GM19023 (cell line): ENCODE data around the gene PIGBOS1.
A peak's percentile ranks its signal among the peaks of the same experiment; 100 is the strongest.
"Not testable (repeated sequence)": the region's sequence is repeated elsewhere in the genome, so short reads cannot be mapped to it uniquely, and the experiment has no call there.

ENCODE experiments used
- ATAC-seq: cut with Tn5 transposase; IDR thresholded peaks from one replicate; pipeline ENCODE4 v1.9.1; 2021; ENCODE audit warnings: mild to moderate bottlenecking, moderate library complexity; ENCODE audit not compliant: unreplicated experiment

The PIGBOS1 gene

DNA sequence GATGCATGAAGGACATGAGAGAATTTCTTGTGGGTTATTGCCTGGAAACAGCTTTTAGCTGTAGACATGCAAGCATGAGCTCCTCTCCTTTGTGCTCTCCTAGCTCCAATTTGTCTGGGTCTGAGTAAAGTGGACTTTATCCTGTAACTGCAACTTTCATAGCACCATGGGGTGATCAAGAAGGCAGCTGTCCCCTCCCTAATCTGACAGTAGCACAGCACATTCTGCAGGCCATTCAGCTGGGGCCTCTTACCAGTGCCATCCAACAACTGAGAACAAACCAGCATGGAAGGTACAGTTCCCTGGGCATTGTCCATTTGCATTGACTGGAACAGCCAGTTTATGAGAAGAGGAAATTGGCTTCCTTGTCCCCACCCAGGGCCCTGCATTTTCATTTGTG lies 21.6 kb downstream of the PIGBOS1 start:
- ATAC-seq: no peak

DNA sequence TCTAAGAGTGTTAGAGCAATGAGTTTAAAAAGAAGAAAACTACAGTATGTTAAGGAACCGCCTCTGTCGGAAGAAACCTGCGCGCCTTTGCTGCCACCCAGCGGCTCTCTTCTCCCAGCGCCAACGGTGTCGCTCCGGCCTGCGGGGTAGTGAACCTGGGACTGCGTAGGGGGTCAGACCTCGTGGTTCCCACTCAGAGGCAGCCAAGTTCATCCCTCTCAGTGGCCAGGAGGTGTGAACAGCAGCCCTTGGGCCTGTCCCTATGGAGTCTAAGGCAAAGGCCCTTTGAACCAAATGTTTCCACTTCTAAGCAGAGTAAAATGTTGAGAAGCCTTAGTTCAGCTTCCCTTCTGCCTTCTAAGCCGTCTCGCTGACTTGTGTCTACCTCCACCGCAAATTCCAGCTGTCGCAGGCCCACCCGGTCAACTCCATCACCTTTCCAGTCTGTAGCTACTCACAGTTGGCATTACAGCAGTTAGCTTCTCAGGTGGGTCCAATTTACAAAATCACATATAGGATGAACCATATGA lies 28.3 kb downstream of the PIGBOS1 start:
- peak; percentile 74 for ATAC-seq

DNA sequence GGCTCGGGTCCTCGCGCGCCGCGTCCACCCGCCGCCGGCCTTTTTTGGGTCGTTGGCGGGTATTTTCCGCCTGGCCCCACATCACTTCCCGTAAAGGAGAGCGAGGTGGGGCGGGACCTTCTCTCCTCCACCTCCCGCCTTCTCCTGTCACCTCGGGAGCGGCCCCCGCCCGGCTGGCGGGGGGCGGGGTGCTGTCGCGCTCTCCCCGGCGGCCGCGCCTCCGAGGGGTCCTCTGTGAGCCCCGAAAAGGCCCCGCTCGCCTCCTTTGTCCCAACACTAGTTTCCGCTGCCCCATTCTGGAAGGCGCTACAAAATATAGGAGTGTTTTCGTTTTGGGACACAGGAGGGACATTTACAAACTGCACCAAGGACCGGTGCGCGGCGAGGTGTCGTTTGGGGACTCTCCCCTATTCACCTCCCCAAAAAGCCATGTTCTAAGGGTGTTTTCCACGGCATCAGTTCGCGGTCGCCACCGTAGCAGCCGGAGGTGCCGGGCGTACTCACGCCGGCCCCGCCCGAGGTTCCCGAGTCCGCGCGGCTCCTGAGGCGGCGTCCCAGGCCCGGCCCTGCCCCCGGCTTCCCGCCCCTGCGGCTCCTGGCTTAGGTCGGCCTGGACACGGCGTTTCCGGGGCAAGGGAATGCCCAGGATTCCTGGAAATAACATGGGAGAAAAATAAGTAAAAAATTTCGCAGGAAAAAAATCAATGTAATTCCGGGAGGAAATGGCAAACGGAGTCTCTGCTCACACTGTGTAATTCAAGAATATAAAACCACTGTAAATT lies 29.0 kb downstream of the PIGBOS1 start, which contains the start of gene RAB27A:
Gene RAB27A (minus strand): TSS at position 68 of the 782 bp plus-strand sequence. CDS start 54,879 bp downstream, outside the sequence.
- ATAC-seq: peak; percentile 73

DNA sequence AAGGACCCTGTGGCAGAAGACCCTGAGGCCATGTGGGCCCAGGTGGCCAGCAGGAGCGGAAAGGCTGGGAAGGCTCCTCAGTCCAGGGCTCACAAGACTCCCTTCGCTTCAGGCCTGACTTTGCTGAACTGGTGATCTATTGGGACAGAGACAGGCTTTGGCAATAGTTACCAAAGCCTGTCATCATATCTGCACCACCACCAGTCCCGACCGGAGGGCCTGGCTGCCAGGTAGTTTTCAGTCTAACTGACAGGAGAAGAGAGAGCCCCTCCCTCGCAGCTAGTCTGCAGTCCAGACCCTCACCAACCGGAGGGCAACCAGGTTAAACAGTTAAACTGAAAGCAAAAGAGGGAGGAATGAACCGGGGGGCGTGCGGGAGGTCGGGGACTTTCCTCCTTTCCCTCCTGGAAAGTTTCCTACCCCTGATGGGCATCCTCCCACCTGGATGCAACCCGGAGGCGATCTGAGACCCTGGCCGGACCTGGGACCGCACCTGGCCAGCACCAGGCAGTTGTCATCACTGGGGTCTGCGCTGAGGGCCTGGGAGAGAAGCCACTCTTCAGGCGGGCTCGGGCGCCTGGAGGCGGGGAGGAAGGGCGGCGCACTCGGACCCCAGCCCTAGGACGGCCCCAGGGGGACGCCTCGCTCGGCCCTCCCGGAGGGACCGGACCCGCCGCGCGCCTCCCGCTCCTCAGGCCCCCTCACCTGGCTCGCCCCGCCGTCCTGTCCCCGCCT lies 29.7 kb downstream of the PIGBOS1 start:
- peak; percentile 31 for ATAC-seq

DNA sequence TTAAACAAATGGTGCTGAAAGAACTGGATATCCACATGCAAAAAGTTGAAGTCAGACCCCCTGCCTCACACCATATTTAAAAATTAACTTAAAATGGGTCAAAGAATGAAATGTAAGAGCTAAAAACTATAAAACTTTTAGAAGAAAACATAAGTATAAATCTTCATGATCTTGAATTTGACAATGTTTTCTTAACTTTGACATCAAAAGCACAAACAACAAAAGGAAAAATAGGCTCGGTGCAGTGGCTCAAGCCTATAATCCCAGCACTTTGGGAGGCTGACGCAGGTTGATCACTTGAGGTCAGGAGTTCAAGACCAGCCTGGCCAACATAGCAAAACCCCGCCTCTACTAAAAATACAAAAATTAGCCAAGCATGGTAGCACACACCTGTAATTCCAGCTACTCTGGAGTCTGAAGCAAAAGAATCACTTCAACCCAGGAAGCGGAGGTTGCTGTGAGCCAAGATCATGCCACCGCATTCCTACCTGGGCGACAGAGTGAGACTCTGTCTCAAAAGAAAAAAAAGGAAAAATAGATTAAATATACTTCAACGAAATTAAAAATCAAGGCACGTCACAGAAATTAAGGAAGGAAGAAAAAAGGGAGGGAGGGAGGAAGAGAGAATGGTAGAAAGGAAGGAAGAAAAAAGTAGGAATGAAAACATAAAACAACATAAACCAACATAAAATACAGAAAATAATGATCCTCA lies 30.8 kb downstream of the PIGBOS1 start:
- ATAC-seq: no peak

DNA sequence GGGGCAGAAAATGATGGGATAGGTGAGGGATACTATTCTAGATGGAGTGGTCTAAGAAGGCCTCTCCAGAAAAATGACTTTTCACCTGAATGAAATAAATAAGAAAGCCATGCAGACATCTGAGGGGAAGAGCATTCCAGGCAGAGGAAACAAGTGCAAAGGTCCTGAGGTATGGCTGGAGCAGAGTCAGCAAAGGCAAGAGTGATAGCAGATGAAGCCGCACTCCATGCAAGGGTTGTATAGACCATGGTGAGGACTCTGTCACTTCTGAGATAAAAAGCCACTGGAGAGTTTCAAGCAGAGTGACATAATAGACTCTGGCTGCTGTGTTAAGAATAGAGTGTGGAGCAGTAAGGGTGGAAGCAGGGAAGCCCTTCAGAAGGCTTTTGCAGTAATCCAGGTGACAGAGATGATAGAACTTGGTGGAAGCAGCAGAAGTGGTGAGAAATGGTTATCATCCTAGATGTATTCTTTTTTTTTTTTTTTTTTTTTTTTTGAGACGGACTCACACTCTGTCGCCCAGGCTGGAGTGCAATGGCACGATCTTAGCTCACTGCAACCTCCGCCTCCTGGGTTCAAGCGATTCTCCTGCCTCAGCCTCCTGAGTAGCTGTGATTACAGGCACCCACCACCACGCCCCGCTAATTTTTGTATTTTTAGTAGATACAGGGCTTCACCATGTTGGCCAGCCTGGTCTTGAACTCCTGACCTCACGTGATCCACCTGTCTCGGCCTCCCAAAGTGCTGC lies 32.3 kb downstream of the PIGBOS1 start:
- ATAC-seq: not testable (repeated sequence)

DNA sequence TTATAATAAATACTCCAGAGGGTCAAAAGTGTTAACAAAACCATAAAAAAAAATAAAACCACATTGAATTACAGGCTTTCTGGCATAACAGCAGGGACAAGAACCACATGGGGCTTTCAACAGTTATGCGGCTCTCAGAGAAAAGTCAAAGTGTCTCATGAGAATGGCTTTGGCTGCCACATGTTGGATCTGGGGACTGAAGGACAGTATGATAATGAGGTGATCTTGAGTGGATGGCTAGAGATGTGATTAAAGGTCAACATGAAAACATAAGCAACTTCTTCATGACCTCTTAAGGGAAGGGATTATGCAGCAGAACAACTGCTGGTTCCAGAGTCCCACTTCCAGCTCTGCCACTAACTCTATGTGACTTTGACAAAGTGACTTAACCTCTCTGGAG lies 34.5 kb downstream of the PIGBOS1 start:
- no peak for ATAC-seq

DNA sequence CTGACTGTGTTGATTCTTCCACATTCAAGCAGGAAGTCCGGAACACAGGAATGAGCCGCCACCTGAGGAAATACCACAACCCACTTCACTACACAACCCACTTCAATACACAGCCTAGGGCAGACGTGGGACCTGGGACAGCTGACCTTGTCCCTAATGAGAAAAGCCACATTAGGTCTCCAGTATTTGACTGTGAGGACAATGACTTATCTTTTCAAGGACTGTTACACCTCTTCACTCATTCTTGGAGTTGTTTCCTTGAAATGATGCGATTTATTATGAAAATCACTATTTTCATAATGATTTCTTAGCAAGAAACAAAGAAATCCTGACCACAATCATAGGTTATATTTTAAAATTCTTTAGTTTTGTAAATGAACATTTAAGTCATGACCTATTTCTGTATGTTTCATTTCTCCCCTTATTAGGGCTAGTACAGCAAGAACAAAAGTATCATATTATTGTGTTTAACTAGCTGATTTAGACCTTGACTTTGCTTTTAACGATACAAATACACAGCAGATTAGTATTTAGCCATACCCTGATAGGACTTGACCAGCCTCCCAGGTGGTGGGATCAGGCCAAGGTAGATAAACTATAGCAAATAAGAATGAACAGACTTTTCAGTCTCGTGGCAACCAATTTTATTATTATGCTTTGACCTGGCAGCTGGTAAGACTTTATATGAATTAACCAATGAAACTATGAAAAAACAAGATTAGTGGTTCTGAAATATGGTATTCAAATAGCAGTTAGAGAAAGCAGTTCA lies 35.4 kb downstream of the PIGBOS1 start:
- no peak for ATAC-seq

DNA sequence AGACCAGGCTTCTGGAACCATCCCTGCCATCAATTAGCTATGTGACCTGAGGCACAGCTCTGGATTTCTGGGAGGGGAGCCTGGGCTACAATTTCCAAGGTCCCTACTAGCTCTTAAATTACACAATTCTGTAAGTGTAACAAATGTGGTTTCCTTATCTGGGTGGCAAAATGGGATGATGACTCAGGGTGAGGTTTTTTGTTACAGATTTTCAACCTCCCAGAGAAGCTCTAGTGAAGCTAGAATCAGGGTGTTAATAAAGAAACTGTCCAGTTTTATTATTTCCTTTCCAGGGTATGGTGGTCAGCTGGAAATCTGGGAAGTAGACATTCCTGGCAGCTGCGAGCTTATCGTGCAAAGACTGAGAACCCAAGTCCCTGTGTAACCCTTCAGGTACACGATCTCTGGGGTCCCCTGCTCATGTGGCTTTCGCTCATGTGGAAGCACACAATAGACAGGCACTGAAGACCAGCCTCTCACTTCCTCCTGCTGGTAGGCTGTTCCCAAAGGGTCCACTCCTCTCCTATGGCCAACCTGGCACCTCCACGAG lies 36.6 kb downstream of the PIGBOS1 start:
- ATAC-seq: no peak

DNA sequence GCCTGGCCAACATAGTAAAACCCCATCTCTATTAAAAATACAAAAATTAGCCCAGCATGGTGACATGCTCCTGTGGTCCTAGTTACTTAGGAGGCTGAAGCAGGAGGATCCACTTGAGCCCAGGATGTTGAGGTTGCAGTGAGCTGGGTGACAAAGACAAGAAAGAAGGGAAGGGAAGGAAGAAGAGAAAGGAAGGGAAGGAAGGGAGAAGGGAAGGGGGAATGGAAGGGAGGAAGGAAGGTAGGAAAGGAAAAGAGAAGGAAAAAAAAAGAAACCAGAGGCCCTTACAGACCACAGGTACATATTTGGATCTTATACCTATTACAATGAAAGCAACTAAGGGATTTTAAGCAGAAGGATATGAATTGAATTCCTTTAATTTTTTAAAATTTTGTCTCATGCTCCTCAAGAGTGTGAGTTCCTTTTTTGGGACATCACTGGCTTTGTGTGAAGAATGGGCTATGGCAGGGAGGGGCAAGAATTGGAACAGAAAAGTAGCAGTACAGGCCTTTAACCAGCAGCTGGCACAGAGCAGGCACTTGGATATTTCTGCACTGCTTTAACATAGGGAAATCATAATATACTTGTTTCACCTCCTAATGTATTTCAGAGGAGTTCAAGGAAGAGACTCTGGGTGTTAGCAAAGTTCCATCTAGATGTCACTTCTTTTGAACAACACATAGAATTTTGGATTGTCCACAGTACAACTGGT lies 37.2 kb downstream of the PIGBOS1 start:
- no peak for ATAC-seq

DNA sequence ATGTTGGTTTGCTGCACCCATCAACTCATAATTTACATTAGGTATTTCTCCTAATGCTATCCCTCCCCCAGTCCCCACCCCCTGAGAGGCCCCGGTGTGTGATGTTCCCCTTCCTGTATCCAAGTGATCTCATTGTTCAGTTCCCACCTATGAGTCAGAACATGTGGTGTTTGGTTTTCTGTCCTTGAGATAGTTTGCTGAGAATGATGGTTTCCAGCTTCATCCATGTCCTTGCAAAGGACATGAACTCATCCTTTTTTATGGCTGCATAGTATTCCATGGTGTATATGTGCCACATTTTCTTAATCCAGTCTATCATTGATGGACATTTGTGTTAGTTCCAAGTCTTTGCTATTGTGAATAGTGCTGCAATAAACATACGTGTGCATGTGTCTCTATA lies 38.3 kb downstream of the PIGBOS1 start:
- ATAC-seq: not testable (repeated sequence)

DNA sequence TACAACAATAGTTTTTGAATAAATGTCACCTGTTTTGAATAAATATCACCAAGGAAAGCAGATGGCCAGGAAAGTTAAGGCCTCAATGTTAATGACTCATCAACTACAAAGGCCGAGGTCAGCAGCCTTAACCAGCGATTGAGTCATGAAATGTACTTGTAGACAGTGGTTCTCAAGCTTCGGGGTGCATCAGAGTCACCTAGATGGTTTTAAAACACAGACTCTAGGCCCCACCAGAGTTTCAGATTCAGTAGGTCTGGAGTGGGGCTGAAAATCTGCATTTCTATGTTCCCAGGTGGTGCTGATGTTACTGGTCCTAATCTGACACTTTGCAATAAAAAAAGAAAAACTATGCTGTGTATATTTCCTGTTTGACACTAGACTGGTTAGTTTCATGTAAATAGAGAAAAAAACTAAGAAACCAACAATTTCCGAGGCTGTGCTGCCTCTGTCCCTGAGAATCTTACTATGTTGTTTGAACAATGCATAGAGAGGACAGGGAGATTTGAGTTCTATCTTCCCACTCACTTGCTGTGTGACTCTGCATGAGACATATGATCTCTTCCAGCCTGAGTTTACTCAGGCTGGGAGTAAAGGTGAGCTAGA lies 39.1 kb downstream of the PIGBOS1 start:
- ATAC-seq: peak; percentile 87

DNA sequence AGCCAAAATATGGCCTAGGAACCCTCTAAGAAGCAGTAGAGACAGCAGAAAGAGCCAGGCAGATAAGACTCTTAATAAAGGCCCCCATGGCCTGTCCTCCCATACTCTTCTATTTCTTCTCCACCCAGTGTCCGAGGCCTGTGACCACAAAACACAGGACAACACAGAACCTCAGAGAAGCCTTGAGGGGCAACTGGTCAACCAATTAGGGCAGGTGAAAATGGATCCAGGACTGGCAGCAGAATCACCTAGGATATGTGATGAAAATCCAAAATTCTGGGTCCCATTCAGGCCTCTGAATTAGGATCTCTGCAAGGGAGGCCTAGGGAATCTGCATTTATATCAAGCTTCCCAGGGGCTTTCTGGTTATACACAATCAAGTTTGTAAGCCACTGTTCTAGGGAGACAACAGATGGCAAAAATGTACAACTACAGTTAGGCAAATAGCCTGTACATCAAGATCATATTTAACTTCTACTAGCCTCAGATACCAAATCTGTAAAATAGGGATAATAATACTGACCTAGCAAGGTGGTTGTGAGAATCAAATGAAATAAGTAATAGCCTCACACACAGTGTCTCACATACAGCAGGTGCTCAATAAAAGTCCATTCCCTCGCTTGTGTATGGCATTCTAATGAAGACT lies 39.7 kb downstream of the PIGBOS1 start:
- no peak for ATAC-seq

DNA sequence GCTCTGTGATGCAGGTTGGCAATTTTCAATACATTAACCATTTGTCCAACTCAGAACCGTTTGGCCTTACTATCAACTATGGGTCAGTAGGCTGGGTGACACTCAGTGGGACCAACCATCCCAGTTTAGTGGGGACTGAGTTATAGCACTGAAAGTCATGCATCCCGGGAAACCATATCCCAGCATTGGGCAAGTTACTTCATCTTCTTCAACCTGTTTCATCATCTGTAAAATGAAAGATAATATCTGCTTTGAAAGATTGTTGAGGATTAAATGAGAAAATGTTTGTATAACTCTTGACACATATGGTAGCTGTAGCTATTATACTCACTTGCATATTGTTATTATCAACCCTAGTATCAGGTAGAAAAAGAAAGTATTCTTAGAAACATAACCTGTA lies 41.2 kb downstream of the PIGBOS1 start:
- no peak for ATAC-seq

DNA sequence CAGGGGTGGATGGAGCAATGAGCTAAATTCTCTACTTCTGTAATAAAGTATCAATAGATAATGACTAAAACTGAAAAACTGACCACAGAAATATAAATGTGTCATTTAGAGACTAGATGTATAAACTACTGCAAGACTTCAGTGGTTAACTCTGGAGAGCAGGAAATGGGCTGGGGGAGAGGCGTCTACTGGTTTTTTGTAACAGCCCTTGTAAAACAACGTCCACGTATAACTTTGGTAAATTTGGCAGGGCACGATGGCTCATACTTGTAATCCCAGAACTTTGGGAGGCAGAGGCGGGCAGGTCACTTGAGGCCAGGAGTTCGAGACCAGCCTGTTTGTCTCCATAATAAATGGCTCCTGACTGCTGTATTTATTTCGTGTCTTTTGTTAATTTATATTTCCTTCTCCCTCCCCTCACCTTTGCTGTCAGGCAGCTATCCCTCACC lies 41.8 kb downstream of the PIGBOS1 start:
- ATAC-seq: peak; percentile 42

DNA sequence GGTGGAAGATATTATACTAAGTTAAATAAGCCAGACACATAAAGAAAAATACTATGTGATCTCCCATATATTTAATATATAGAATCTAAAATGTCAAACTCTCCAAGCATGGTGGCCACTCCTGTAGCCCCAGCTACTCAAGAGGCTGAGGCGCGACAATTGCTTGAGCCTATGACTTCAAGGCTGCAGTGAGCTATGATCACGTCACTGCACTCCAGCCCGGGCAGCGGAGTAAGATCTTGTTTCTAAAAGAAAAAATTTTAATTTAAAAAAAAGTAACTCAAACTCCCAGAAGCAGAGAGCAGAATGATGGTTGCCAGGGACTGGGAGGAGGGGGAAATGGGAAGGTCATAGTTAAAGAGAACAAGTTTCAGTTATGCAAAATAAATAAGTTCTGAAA lies 42.6 kb downstream of the PIGBOS1 start:
- ATAC-seq: no peak

DNA sequence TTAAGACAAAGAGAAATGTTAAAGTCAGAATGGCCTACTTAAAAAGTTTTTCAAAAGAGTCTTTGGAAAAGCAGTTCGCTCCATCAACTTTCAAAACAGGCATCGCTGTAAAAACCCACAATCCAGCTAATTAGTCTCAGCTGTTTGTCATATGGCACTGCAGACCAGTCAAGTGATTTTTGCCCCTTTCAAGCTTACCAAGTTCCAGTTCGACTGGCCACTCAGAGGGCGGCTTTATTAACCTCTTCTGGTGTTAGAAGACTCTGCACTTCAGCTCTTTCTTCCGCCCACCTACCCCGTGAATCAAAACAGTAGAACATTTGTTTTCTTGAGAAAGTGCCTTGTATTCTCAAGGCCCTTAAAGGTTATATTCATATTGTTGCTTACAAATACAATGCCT lies 48.6 kb downstream of the PIGBOS1 start:
- no peak for ATAC-seq

DNA sequence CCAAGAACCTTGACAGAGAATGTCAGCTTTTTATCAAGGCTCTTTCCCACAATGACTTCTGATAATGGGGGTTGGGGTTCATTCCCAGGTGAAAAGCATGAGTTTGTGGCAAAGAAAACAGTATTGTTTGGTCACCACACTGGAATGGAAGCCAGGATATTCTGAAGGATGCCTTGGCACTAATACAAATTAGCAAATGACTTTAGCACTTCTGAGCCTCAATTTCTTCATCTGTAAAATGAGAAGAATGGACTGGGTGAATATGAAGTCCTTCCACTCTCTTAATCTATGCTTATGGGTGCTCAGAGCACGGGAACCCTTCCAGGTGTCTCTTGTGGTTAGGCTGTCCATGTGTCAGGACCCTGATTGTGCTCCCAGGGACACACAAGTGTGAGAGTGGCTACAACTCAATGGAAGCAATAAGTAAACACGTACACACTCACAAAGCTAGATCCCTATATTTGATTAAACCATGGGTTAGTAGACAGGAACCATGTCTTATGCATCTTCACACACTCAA lies 50.7 kb downstream of the PIGBOS1 start:
- ATAC-seq: no peak
